ENCODE data around the gene PHACTR4.
"Not testable (repeated sequence)": the region's sequence is repeated elsewhere in the genome, so short reads cannot be mapped to it uniquely, and the experiment has no call there.

- TF ChIP-seq, protein P1, sequence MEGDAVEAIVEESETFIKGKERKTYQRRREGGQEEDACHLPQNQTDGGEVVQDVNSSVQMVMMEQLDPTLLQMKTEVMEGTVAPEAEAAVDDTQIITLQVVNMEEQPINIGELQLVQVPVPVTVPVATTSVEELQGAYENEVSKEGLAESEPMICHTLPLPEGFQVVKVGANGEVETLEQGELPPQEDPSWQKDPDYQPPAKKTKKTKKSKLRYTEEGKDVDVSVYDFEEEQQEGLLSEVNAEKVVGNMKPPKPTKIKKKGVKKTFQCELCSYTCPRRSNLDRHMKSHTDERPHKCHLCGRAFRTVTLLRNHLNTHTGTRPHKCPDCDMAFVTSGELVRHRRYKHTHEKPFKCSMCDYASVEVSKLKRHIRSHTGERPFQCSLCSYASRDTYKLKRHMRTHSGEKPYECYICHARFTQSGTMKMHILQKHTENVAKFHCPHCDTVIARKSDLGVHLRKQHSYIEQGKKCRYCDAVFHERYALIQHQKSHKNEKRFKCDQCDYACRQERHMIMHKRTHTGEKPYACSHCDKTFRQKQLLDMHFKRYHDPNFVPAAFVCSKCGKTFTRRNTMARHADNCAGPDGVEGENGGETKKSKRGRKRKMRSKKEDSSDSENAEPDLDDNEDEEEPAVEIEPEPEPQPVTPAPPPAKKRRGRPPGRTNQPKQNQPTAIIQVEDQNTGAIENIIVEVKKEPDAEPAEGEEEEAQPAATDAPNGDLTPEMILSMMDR (IDR thresholded peaks at IDR 0.05; ENCODE audit: low read depth, low read length, poor library complexity, severe bottlenecking): not testable (repeated sequence)
- TF ChIP-seq EZH2phosphoT487 (IDR thresholded peaks at IDR 0.05; ENCODE audit: borderline replicate concordance, low read length): not testable (repeated sequence)
These were observed 151.3 kb downstream of the PHACTR4 start for GRCh38 chr1:28520796-28521195.

Measured in DOHH2 (cell line).